Left lung (tissue), 10 donors: Measurements from ENCODE around the gene NRAP. TPM values are rescaled to one million over a fixed set of nuclear protein-coding genes. Genes with fewer than 3 reads are reported as not detected.

ENCODE experiments used
- ATAC-seq: fragments of 200-7000 bp; cut with Tn5 transposase; one replicate; pipeline ENCODE4 v1.9.1; 2020; ENCODE audit warnings: moderate library complexity
- DNase-seq, 4 donors: peaks; one replicate each; pipeline ENCODE4 v3.0.0-alpha.2; 2013 to 2020
- H3K27ac ChIP-seq, 2 donors: fragments of 200-600 bp; sonication (generic) in 1 of 2; one replicate each; pipeline versions ENCODE4 v1.5.0 to v1.8.0; 2020 to 2021
- H3K27me3 ChIP-seq, 2 donors: fragments of 200-600 bp; sonication (generic) in 1 of 2; one replicate each; pipeline versions ENCODE4 v1.5.0 to v1.8.0; 2020 to 2021
- H3K36me3 ChIP-seq, 2 donors: fragments of 200-600 bp; sonication (generic) in 1 of 2; one replicate each; pipeline versions ENCODE4 v1.5.0 to v1.8.0; 2020 to 2021
- H3K4me1 ChIP-seq, 2 donors: fragments of 200-600 bp; one replicate each; pipeline ENCODE4 v1.8.0; 2021
- H3K4me3 ChIP-seq, 2 donors: fragments of 200-600 bp; sonication (generic) in 1 of 2; one replicate each; pipeline versions ENCODE4 v1.5.0 to v1.8.0; 2020 to 2021; ENCODE audit warnings: mild to moderate bottlenecking in 1 of 2
- H3K9me3 ChIP-seq, 2 donors: fragments of 200-600 bp; sonication (generic) in 1 of 2; one replicate each; pipeline versions ENCODE4 v1.5.0 to v1.8.0; 2020 to 2021
- intact Hi-C, 2 donors: fragments of 100-400 bp; cut with DNase I; formaldehyde crosslinking; loops; one replicate each; pipeline versions ENCODE4 v1.11.2 to v1.14.2; 2022
- polyA plus RNA-seq, 6 donors: library from polyadenylated mRNA; unstranded; fragments of 120-200 nt; gene quantifications; one replicate each; pipeline ENCODE4 v1.2.1, GENCODE V29; 2013; ENCODE audit not compliant: insufficient read length in 6 of 6
- total RNA-seq, 2 donors: library from RNA; stranded (reverse); fragmentation: NEBNext Ultra II Directional; extraction: Animal tissue kit (Norgen Biotek cat#: 25700); gene quantifications; one replicate each; pipeline ENCODE4 v1.2.1, GENCODE V29; 2021
- TF ChIP-seq, protein P1 (sequence below), 2 donors: fragments of 200-600 bp; sonication (generic) in 1 of 2; IDR thresholded peaks; one replicate each; pipeline versions ENCODE4 v1.5.0 to v1.8.0; 2021; ENCODE audit warnings: antibody characterized with exemption in 2 of 2
- donor health status: DM: no; HTN: yes; CAD: no.
- donor health status: DM: no; HTN: no; CAD: no.

Gene NRAP
- total and polyA plus RNA-seq, 8 donors = 0.03 to 0.26 (median 0.07) TPM; not detected in 4

DNA sequence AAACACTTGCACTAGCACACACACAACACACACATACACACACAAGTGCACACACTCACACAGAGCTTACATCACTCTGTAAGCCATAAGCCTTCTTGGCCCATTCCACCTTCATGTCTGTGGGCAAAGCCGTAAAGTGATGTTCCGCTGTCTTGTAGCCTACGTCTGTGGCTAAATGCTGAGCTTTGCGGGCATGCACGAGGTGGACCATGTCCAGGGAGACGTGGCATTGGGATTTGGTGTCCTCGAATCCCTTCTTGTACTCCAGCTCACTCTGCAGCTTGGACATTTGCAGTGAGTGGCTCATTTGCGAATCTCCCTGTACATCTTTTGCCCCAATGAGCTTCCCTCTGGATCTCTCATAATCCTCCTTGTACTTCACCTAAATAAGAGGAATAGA lies 42.0 kb downstream of the NRAP start:
- Histone ChIP-seq H3K36me3 (no peaks in the 10 kb centered on the region), H3K27ac (no peak overlapping the region), H3K27me3 (peaks cover 9 to 52% of the 10 kb centered on the region in 2 donors), H3K4me3 (no peak overlapping the region), H3K9me3 (no peaks in the 10 kb centered on the region), H3K4me1 (no peaks in the 10 kb centered on the region)
- TF ChIP-seq, protein P1, sequence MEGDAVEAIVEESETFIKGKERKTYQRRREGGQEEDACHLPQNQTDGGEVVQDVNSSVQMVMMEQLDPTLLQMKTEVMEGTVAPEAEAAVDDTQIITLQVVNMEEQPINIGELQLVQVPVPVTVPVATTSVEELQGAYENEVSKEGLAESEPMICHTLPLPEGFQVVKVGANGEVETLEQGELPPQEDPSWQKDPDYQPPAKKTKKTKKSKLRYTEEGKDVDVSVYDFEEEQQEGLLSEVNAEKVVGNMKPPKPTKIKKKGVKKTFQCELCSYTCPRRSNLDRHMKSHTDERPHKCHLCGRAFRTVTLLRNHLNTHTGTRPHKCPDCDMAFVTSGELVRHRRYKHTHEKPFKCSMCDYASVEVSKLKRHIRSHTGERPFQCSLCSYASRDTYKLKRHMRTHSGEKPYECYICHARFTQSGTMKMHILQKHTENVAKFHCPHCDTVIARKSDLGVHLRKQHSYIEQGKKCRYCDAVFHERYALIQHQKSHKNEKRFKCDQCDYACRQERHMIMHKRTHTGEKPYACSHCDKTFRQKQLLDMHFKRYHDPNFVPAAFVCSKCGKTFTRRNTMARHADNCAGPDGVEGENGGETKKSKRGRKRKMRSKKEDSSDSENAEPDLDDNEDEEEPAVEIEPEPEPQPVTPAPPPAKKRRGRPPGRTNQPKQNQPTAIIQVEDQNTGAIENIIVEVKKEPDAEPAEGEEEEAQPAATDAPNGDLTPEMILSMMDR (IDR thresholded peaks at IDR 0.05) = no peak
- ATAC-seq = no peak
- DNase-seq = no peak
- intact Hi-C loops = no loop called here

- Histone ChIP-seq H3K36me3 (no peaks in the 10 kb centered on the region), H3K27me3 (peaks cover 12 to 61% of the 10 kb centered on the region in 2 donors), H3K4me1 (no peaks in the 10 kb centered on the region), H3K9me3 (no peaks in the 10 kb centered on the region), H3K4me3 (no peak overlapping the region), H3K27ac (no peak overlapping the region)
- TF ChIP-seq, protein P1 (IDR thresholded peaks at IDR 0.05) = no peak
- DNase-seq (no peak), ATAC-seq (no peak)
- intact Hi-C loops = no loop called here
Observed at GRCh38 chr10:113620936-113621335, 42.9 kb downstream of the NRAP start.

DNA sequence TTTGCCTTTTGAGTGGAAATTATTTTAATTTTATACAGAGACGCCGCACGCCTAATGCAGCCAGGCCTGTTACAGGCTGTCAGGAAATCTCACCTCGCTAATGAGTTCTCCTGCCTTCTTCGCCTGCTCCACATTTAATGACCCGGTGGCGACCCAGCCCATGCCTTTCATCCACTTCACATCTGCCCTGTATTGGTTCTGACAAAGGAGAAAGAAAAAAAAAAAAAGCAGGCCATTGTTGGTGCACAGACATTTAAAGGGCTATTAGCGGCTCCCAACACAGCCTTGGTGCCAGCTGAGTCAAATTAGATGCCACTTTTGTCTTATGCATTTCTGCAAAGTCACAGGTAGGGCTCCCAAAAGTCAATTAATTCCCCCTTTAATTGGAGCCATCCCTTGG lies 43.3 kb downstream of the NRAP start:
- TF ChIP-seq, protein P1 (IDR thresholded peaks at IDR 0.05) = no peak
- Histone ChIP-seq H3K27me3 (peaks cover 14 to 65% of the 10 kb centered on the region in 2 donors), H3K4me3 (no peak overlapping the region), H3K9me3 (no peaks in the 10 kb centered on the region), H3K27ac (no peak overlapping the region), H3K36me3 (no peaks in the 10 kb centered on the region), H3K4me1 (no peaks in the 10 kb centered on the region)
- DNase-seq (no peak), ATAC-seq (no peak)
- intact Hi-C loops = no loop called here

- intact Hi-C loops = no loop called here
Observed at GRCh38 chr10:113619401-113619800, 44.4 kb downstream of the NRAP start.

DNA sequence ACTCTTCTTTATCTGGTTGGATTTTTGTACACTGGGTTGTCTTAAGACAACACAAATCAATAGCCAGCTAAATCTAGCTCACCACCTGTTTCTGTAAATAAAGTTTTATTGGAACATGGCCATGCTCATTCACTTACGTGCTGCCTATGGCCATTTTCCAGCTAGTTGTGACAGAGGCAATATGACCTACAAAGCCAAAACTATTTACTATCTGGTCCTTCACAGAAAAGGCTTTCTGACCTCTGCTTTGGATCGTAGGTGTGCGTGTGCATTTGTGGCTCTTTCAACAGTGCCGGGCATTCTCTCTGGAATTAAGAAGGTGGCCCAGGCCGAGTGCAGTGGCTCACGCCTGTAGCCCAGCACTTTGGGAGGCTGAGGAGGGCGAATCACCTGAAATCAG lies 45.5 kb downstream of the NRAP start:
- Histone ChIP-seq H3K4me3 (no peak overlapping the region), H3K36me3 (no peaks in the 10 kb centered on the region), H3K27me3 (peaks cover 14 to 83% of the 10 kb centered on the region in 2 donors), H3K27ac (no peak overlapping the region), H3K9me3 (no peaks in the 10 kb centered on the region), H3K4me1 (no peaks in the 10 kb centered on the region)
- DNase-seq (no peak), ATAC-seq (no peak)
- TF ChIP-seq, protein P1 (IDR thresholded peaks at IDR 0.05) = no peak
- intact Hi-C loops = no loop called here

More at GRCh38 chr10:113619401-113619800, 44.4 kb downstream of the NRAP start:
- no peak overlapping the region for H3K27ac ChIP-seq
- no peak overlapping the region for H3K4me3 ChIP-seq
- TF ChIP-seq, protein P1 (IDR thresholded peaks at IDR 0.05) = no peak
- ATAC-seq (no peak), DNase-seq (no peak)
- no peaks in the 10 kb centered on the region for H3K9me3 ChIP-seq
- peaks cover 14 to 76% of the 10 kb centered on the region in 2 donors for H3K27me3 ChIP-seq
- no peaks in the 10 kb centered on the region for H3K4me1 ChIP-seq
- H3K36me3 ChIP-seq = no peaks in the 10 kb centered on the region
